GM12891 (cell line): ENCODE measurements around the gene FBXO24.

Experiments used
- POLR2A ChIP-seq: IDR thresholded peaks from 2 replicates; pipeline ENCODE4 v1.6.1; 2011; ENCODE audit warnings: low read depth, low read length, control low read depth
- POLR2AphosphoS5 ChIP-seq: IDR thresholded peaks from 2 replicates; pipeline ENCODE4 v1.6.1; 2011; ENCODE audit warnings: low read depth, low read length, control low read depth
- POU2F2 ChIP-seq: IDR thresholded peaks from 2 replicates; pipeline ENCODE4 v1.6.1; 2011; ENCODE audit warnings: low read depth, mild to moderate bottlenecking, control low read depth, low read length, moderate library complexity
- TAF1 ChIP-seq: IDR thresholded peaks from 2 replicates; pipeline ENCODE4 v1.6.1; 2011; ENCODE audit warnings: low read depth, low read length, control low read depth

GRCh38 chr7:100578246-100579183 is 7.6 kb upstream of the FBXO24 start:
- TF ChIP-seq POLR2A (no peak), POLR2AphosphoS5 (no peak), POU2F2 (no peak), TAF1 (no peak)
